DND-41 (cell line): ENCODE measurements around the gene GLS.

Experiments
- ATAC-seq: fragments of 200-7000 bp; cut with Tn5 transposase; 3 replicates; pipeline ENCODE4 v1.9.1; 2021; ENCODE audit warnings: low read depth; ENCODE audit not compliant: insufficient read depth
- DNase-seq: peaks from one replicate; pipeline ENCODE4 v3.0.0-alpha.2; 2020
- H2AFZ ChIP-seq: 2 replicates; pipeline ENCODE4 v1.6.0; 2012; ENCODE audit warnings: low read depth, low read length
- H3K27ac ChIP-seq: 2 replicates; pipeline ENCODE4 v1.5.1; 2012; ENCODE audit warnings: low read length, inconsistent platforms
- H3K27me3 ChIP-seq: fragments of 200-600 bp; sonication (generic); 2 replicates; pipeline ENCODE4 v1.6.0; 2012; ENCODE audit warnings: low read length, mild to moderate bottlenecking, inconsistent platforms; ENCODE audit not compliant: insufficient read depth, poor library complexity
- H3K36me3 ChIP-seq: 2 replicates; pipeline ENCODE4 v1.5.1; 2012; ENCODE audit warnings: low read length, inconsistent platforms; ENCODE audit not compliant: insufficient read depth
- H3K4me1 ChIP-seq: 2 replicates; pipeline ENCODE4 v1.5.1; 2012; ENCODE audit warnings: mild to moderate bottlenecking, low read length; ENCODE audit not compliant: insufficient read depth
- H3K4me2 ChIP-seq: 2 replicates; pipeline ENCODE4 v1.6.0; 2012; ENCODE audit warnings: mild to moderate bottlenecking, moderate library complexity, low read length, inconsistent platforms; ENCODE audit not compliant: insufficient read depth
- H3K4me3 ChIP-seq, 2 experiments: fragments of 200-600 bp in 1 of 2; shearing (Covaris generic) in 1 of 2; 2 replicates each; pipeline ENCODE4 v1.5.1; 2012 to 2016; ENCODE audit warnings: inconsistent platforms in 2 of 2, low read length in 2 of 2, mild to moderate bottlenecking in 2 of 2, low read depth in 1 of 2, moderate library complexity in 1 of 2
- H3K79me2 ChIP-seq: 2 replicates; pipeline ENCODE4 v1.6.0; 2012; ENCODE audit warnings: low read length, inconsistent platforms; ENCODE audit not compliant: insufficient read depth
- H3K9ac ChIP-seq: 2 replicates; pipeline ENCODE4 v1.6.0; 2012; ENCODE audit warnings: low read depth, mild to moderate bottlenecking, inconsistent platforms, low read length, moderate library complexity
- H3K9me3 ChIP-seq: 2 replicates; pipeline ENCODE4 v1.5.1; 2012; ENCODE audit warnings: low read length, moderate library complexity, mild to moderate bottlenecking, inconsistent platforms; ENCODE audit not compliant: insufficient read depth, severe bottlenecking
- H4K20me1 ChIP-seq: 2 replicates; pipeline ENCODE4 v1.6.0; 2012; ENCODE audit warnings: low read length; ENCODE audit not compliant: insufficient read depth
- CTCF ChIP-seq: IDR thresholded peaks from 2 replicates; pipeline ENCODE4 v1.5.1; 2012; ENCODE audit warnings: borderline replicate concordance, low read length, moderate library complexity, mild to moderate bottlenecking; ENCODE audit not compliant: poor library complexity, severe bottlenecking; ENCODE audit errors: extremely low read depth
- EZH2 ChIP-seq: IDR thresholded peaks from 3 replicates; pipeline ENCODE4 v1.6.1; 2012; ENCODE audit warnings: borderline replicate concordance, low read depth, mild to moderate bottlenecking, moderate library complexity, low read length, inconsistent platforms; ENCODE audit not compliant: severe bottlenecking

GLS gene

GRCh38 chr2:190836767-190837166 lies 43.9 kb upstream of the GLS start:
- ATAC-seq (no peak), DNase-seq (no peak)
- Histone ChIP-seq H3K79me2 (no peaks in the 10 kb centered on the region), H3K27me3 (no peaks in the 10 kb centered on the region), H3K4me1 (no peaks in the 10 kb centered on the region), H2AFZ (no peak overlapping the region), H3K27ac (no peak overlapping the region), H4K20me1 (no peaks in the 10 kb centered on the region), H3K36me3 (no peaks in the 10 kb centered on the region), H3K4me3 (no peak overlapping the region), H3K9me3 (no peaks in the 10 kb centered on the region), H3K9ac (no peak overlapping the region), H3K4me2 (no peak overlapping the region)
- TF ChIP-seq EZH2 (no peak), CTCF (no peak)

- no peak overlapping the region for H2AFZ ChIP-seq
- no peaks in the 10 kb centered on the region for H4K20me1 ChIP-seq
- H3K4me1 ChIP-seq: no peaks in the 10 kb centered on the region
- H3K9me3 ChIP-seq: no peaks in the 10 kb centered on the region
- no peak for ATAC-seq
- H3K79me2 ChIP-seq: no peaks in the 10 kb centered on the region
- H3K9ac ChIP-seq: no peak overlapping the region
- H3K4me2 ChIP-seq: no peak overlapping the region
- H3K27ac ChIP-seq: no peak overlapping the region
- no peaks in the 10 kb centered on the region for H3K27me3 ChIP-seq
- no peak for DNase-seq
- TF ChIP-seq EZH2 (no peak), CTCF (no peak)
- no peaks in the 10 kb centered on the region for H3K36me3 ChIP-seq
- no peak overlapping the region for H3K4me3 ChIP-seq
These were observed 43.2 kb upstream of the GLS start for GRCh38 chr2:190837420-190837819.

- Histone ChIP-seq H3K9me3 (no peaks in the 10 kb centered on the region), H4K20me1 (no peaks in the 10 kb centered on the region), H3K27me3 (no peaks in the 10 kb centered on the region), H2AFZ (no peak overlapping the region), H3K4me3 (no peak overlapping the region), H3K27ac (no peak overlapping the region), H3K9ac (no peak overlapping the region), H3K79me2 (no peaks in the 10 kb centered on the region), H3K36me3 (no peaks in the 10 kb centered on the region), H3K4me1 (no peaks in the 10 kb centered on the region), H3K4me2 (no peak overlapping the region)
- no peak for TF ChIP-seq CTCF
- TF ChIP-seq EZH2: no peak
- ATAC-seq: no peak
- DNase-seq: no peak
These were observed 42.7 kb upstream of the GLS start for GRCh38 chr2:190837952-190838361.

GRCh38 chr2:190838492-190838910 lies 42.1 kb upstream of the GLS start:
- Histone ChIP-seq H3K9me3 (no peaks in the 10 kb centered on the region), H3K9ac (no peak overlapping the region), H3K27ac (no peak overlapping the region), H4K20me1 (no peaks in the 10 kb centered on the region), H3K4me3 (no peak overlapping the region), H3K79me2 (no peaks in the 10 kb centered on the region), H2AFZ (no peak overlapping the region), H3K4me1 (no peaks in the 10 kb centered on the region), H3K4me2 (no peak overlapping the region), H3K27me3 (no peaks in the 10 kb centered on the region), H3K36me3 (no peaks in the 10 kb centered on the region)
- no peak for TF ChIP-seq EZH2
- ATAC-seq (no peak), DNase-seq (no peak)
